GM21381 (cell line): ENCODE results near the gene KIF1B.
"Not testable (repeated sequence)": the region's sequence is repeated elsewhere in the genome, so short reads cannot be mapped to it uniquely, and the experiment has no call there.

ENCODE experiments used
- ATAC-seq: cut with Tn5 transposase; IDR thresholded peaks from one replicate; pipeline ENCODE4 v1.9.1; 2021; ENCODE audit warnings: mild to moderate bottlenecking, moderate library complexity; ENCODE audit not compliant: unreplicated experiment

The KIF1B gene

DNA sequence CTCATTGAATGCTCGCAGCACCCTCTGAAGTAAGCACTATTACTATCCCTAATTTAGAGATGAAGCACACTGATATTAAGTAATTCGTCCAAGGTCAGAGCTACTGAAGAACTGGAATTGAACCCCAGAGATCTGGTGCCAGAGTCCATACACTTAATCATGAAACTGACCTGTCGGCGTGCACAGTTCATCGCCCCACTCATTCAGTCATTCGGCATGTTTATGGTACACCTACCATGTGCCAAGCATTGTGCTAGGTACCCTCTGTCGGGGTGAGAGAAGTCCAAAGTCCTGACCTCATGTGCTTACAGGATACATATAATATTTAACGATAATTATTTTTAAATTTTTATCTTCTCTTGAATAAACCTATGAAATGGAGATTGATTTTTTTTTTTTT lies 214.3 kb downstream of the KIF1B start:
- ATAC-seq, result no peak

DNA sequence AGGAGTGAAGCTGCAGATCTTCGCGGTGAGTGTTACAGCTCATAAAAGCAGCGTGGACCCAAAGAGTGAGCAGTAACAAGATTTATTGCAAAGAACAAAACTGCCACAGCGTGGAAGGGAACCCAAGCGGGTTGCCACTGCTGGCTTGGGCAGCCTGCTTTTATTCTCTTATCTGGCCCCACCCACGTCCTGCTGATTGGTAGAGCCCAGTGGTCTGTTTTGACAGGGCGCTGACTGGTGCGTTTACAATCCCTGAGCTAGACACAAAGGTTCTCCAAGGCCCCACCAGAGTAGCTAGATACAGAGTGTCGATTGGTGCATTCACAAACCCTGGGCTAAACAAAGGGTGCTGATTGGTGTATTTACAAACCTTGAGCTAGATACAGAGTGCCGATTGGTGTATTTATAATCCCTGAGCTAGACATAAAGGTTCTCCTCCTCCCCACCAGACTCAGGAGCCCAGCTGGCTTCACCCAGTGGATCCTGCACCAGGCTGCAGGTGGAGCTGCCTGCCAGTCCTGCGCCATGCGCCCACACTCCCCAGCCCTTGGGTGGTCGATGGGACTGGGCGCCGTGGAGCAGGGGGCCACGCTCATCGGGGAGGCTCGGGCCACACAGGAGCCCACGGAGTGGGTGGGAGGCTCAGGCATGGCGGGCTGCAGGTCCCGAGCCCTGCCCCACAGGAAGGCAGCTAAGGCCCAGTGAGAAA lies 215.6 kb downstream of the KIF1B start:
- ATAC-seq, result not testable (repeated sequence)

DNA sequence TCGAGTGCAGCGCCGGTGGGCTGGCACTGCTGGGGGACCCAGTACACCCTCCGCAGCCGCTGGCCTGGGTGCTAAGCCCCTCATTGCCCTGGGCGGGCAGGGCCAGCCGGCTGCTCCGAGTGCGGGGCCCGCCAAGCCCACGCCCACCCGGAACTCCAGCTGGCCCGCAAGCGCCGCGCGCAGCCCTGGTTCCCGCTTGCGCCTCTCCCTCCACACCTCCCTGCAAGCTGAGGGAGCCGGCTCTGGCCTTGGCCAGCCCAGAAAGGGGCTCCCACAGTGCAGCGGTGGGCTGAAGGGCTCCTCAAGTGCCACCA lies 216.1 kb downstream of the KIF1B start:
- not testable (repeated sequence) for ATAC-seq

DNA sequence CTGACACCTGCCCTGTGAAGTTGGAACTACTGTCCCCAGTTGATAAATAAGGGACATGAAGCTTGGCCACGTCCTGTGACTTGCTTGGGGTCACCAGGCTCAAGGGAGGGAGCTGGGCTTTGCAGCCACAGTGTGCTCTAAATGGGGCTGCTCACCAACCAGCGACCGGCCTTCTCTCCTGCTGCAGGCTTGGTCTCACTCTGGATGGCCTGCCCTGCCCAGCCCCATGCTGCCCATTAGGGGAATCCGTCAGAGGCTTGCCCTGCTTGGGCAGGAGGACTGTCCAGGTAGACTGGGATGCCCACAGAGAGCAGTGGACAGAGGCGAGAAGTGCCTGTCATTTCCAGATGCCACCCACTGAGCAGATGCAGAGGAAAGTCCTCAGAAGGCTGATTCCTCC lies 218.6 kb downstream of the KIF1B start:
- ATAC-seq, result no peak

DNA sequence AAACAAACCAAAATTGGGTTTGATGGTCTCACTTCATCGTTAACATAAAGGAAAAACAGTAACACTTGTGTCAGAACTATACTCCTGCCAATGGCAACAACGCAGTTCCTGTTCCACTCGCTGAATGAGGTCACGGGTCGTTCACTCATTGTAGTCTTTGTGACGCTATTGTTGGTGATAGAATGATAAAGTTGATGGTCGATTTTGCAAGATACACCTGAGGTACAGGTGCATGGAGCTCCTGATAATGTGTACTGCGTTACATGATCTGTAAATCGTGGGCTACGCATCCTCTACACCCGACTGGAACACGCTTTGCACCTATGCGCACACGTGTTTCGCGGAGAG lies 219.5 kb downstream of the KIF1B start:
- ATAC-seq, result peak; percentile 20

DNA sequence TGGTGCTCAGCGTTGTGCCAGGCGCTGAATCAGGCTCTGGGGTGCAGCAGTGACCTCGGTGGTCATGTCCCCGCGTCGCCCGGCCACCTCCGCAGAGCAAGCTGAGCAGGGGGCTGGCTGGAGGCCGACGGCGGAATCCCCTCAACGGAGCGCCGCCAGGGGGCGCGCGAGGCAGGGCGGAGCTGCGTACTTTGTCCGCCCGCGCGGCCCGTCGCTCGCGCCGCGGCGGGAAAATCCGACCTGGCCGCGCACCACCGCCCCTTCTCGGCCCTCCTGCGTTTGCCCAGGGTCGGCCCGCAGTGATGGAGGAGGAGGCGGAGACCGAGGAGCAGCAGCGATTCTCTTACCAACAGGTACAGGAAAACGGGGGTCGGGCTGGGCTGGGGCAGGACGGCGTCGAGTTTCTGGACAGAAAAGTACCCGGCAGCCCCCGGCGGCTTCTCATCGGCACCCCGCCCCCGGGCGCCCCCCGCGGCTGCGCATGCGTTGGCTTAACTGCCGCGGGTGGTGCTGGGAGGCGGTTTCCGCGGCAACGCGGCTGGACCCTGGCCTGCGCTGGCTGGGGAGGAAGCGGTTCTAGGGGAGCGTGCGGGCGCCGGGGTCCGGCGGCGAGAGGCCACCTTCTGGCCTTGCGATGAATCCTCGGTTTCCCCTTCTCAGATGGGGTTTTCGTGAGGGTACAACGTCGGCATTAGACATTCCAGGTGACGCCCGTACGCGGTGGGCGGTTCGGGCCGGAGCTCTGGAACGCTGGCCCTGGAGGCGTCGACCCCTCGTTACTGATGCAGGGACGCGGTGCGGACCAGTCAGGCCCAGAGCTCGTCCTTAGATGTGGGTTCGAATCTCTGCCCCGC lies 220.1 kb downstream of the KIF1B start, which contains the start of gene CENPS:
Gene CENPS (plus strand): TSS at position 218 of the 854 bp plus-strand sequence. CDS start 85 bp downstream, at position 303.
- peak; percentile 80 for ATAC-seq
